T-helper 1 cell (primary cell): Measurements from ENCODE around the gene PLSCR2.
"Not testable (repeated sequence)": the region's sequence is repeated elsewhere in the genome, so short reads cannot be mapped to it uniquely, and the experiment has no call there.

Source experiments
- DNase-seq, 5 donors: peaks; one replicate each; pipeline ENCODE4 v3.0.0-alpha.2; 2012 to 2020

Gene PLSCR2

GRCh38 chr3:146485297-146485696 is 15.9 kb upstream of the PLSCR2 start:
- no peak for DNase-seq

DNA sequence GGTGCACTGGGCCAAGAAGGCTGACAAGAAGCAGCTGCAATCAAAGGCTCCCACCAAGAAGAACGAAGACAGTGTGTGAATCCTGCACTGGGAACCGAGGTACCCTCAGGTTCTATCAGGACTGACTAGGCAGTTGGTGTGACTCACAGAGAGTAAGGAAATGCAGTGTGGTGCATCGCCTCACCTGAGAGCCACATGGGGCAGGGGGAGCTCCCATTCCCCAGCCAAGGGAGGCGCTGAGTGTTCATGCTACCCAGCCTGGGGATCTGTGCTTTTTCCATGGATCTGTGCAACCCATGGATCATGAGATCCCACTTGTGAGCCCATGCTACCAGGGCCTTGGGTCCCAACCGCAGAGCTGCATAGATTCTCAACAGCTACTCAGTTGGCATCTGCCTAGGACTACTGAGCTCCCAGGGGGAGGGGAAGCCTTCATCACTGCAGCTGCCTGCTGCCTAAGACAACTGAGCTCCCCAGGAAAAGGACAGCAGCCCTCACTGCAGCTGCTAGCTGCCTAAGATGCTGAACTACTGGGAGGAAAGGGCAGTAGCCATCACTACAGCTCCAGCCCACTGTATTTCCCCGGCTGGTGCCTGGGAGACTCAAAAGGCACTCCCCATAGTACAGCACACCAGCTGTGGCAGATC is 6.9 kb upstream of the PLSCR2 start:
- no peak for DNase-seq

DNA sequence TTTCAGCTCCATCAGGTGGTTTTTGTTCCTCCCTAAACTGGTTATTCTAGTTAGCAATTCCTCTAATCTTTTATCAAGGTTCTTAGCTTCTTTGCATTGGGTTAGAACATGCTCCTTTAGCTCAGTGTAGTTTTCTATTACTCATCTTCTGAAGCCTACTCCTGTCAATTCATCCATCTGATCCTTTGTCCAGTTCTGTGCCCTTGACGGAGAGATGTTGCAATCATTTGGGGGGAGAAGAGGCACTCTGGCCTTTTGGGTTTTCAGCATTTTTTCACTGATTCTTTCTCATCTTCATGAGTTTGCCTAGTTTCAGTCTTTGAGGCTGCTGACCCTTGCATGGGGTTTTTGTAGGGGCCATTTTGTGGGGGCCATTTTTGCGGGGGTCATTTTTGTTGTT is 5.6 kb upstream of the PLSCR2 start:
- not testable (repeated sequence) for DNase-seq

- no peak for DNase-seq
Observed at GRCh38 chr3:146473726-146474125, 4.4 kb upstream of the PLSCR2 start.

- DNase-seq = no peak
Observed at GRCh38 chr3:146472611-146473010, 3.2 kb upstream of the PLSCR2 start.

DNA sequence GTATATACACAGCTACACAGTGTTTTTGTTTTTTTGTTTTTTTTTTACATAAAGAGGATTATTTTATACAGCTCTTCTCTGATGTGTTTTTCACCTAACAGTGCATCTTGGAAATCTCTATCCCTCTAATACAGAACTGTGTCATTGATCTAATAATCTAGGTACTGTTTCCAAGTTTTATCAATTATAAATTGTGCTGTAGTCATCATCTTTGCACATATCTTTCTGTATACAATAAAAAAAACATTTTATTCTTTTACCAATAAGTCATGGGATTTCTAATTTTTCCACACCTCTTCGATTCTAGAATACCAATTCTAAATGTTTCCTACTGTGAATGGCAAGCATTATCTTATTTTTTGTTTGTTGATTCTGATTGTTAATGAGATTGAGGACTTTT is 1.7 kb upstream of the PLSCR2 start:
- DNase-seq = no peak

DNA sequence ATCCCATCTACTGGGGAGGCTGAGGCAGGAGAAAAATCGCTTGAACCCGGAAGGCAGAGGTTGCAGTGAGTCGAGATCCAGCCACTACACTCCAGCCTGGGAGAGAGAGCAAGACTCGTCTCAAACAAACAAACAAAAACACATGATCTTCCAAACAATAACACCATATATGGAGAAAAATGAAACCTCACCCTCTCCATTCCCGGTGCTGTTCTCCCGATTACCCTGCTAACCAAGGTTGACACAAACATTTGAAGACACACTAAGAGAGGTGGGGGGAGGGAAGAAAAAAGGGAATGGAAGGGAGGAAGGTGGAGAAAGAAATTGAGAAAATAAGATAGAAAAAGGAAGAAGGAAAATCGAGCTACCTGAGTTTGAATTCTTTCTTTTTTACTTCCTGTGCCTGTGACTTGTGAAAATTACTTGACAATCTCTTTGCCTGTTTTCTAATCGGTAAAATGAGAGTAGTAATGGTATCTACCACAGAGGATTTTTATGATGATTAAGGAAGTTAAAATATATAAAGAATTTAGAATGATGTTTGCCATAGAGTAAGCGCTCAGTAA is 1.1 kb upstream of the PLSCR2 start:
- DNase-seq = no peak

DNA sequence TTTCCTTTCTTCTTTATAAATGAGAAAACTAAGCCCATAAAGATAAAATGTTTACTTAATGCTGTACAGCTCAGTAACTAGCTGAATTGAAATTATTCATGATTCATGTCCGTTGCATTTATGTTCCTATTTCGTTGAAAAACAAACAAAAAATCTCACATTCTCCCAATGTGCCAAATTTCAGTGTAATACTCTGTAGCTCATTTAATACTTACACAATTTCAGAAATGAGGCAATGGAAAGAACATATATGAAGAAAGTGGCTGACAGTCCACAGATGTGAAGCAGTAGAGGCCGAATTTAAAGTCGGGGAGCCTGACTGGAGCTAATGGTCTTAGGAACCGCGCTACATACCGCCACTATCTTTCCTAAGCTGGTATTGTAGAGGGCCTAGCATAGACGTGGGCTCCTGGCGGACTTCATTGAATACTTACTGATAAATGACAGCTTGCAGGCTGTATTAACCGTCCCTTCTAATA is 651 bp downstream of the PLSCR2 start:
- DNase-seq = no peak

DNA sequence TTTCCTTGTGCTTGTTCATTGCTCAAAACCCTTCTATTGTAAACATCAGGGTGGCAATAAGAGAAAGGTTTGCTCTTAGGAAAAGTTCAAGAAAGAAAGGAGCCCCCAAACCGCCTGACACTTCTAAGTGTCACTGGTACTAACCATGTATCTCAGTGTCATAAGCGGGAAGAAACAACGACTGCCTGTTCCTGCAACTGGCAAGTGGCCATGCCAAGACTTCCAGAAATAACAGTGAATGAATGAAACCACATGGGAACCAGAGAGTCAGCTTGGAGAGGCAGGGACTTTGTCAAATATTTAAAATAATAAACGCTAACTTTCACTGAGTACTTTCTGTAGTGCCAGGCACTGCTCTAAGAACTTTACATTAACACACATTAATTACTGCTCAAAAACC is 1.1 kb downstream of the PLSCR2 start:
- no peak for DNase-seq

DNA sequence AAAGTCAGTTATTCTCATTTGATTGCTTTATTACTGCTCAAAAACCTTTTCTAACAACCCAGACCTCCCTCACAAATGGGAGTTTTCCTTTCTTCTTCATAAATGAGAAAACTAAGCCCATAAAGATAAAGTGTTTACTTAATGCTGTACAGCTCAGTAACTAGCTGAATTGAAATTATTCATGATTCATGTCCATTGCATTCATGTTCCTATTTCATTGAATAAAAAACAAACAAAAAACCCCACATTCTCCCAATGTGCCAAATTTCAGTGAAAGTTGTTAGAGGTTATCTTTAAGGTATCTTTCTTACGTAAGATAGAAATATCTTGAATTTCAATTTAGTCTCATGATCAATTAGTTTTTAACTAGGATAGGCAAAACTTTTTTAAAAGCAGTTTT is 2.8 kb downstream of the PLSCR2 start:
- no peak for DNase-seq

DNA sequence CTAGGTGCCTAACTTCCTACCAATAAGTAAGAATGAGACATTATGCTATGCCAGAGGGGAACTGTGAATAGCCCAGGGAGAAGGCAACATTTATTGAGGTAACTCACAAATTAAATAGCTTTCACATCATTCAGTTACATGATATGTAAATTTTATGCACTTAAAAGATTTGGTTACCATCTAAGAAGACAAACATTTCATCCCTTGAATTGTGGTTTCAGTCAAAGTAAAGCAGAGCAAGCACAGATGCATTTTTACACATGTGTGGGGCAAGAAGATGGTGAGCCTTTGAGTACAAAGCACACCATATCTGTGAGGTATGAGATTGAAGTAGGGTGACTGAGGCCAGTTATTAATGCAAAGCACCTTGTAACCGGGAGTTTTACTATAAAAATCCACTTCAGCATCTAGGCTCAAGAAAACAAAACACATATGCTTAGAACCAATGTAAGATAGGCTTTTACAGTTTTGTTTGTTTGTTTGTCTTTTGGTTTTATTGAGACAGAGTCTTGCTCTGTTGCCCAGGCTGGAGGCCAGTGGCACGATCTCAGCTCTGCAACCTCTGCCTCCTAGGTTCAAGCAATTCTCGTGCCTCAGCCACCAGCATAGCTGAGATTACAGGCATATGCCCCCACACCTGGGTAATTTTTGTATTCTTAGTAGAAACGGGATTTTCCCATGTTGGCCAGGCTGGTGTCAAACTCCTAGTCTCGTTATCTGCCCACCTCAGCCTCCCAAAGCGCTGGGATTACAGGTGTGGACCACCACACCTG is 3.5 kb downstream of the PLSCR2 start:
- no peak for DNase-seq

DNA sequence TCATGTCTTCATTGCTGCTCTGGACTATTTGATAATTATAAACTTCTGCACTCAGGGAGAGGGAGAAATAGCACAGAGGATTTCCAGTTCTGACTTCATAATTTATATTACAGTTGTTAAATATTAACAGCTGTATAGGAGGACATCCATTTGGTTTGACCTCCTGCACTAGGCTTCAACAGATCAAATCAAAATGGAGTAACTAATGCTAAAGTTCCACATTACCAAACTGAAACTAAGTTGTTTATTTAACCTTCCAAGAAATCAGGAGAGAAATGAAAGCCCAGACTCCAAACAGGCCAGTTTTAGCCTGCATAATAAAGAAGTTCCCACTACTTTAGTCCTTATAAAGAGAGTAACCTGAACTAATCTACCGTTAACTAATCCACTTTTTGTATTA is 4.6 kb downstream of the PLSCR2 start:
- DNase-seq = no peak

DNA sequence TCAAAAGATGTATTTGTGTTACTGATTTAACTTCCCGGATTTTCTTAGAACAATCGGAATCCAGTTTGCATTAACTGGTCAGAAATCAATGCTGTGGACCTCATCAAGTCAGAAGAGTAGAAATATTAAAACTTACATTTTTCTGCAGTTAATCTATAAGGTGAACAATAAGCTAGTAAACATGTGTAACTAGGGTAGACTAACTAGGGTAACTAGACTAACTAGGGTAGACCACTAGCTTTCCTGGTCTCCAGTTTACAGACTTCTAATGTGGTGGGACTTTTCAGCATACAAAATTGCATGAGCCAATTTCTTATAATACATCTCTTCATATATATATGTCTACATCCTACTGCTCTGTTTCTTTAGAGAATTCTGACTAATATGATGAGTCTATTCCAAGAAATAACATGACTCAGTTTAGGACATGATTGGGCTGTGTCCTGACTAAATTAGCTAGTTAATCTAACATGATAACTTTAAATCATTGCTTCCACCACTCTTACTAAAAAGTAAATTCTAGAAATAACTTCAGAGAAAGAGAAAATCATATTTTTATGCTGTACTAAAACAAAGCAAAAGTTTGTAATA is 5.3 kb downstream of the PLSCR2 start:
- peak in 1 of 5 donors; percentile 19 for DNase-seq

DNA sequence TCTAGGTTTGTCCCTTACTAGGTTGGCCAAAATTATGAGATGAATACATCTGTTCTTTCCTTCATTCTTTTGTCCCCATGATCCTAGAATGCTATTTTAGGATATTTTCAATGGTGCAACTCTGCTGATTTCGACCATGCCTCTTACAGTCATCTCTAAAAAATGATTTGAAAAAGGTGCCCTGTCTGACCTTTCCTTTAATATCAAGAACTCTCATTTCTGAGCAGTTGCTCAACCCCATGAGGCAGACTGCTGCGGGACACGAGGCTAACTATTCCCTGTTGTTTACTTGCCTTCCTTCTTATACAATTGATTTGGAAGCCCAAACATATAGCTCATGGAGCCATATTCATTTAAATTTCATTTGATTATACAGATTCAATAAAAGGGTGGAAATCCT is 14.6 kb downstream of the PLSCR2 start:
- no peak for DNase-seq

DNA sequence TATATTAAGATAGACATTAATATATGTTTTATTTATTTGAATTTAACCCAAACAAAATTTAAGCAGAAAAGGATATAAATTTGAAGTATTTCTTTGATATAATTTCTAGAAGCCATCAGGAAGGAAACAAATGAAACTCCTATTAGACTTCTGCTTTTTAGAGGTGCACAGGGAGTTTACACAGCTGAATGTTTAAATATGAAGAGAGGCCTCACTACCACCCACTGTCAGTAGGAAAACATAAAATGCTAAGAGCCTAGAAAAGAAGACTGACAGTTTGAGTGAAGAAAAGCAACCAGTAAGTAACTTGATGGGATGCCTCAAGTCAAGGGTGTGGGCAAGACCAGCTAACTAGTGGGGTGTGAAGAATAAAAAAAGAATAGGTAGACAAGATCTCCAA is 19.7 kb downstream of the PLSCR2 start:
- DNase-seq = no peak

GRCh38 chr3:146449076-146449475 is 20.3 kb downstream of the PLSCR2 start:
- DNase-seq = no peak

DNA sequence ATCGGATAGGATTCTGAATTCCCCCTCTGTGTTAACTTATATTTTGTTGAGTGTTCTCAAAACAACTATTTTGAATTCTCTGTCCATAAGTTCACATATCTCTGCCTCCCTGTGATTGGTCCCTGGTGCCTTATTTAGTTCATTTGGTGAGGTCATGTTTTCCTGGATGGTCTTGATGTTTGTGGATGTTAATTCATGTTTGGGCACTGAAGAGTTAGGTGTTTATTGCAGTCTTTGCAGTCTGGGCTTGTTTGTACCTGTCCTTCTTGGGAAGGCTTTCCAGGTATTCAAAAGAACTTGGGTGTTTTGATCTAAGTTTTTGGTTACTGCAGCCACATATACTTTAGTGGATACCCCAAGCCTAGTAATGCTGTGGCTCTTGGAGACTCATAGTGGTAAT is 23.3 kb downstream of the PLSCR2 start:
- DNase-seq = no peak

DNA sequence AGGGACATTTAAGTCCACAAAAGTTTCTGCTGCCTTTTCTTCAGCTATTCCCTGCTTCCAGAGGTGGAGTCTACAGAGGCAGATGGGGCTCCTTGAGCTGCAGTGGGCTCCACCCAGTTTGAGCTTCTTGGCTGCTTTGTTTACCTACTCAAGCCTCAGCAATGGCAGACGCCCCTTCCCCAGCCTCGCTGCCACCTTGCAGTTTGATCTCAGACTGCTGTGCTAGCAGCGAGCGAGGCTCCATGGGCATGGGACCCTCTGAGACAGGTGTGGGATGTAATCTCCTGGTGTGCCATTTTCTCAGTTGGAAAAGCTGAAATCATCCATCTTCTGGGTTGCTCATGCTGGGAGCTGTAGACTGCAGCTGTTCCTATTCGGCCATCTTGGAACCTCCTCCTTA is 29.1 kb downstream of the PLSCR2 start:
- not testable (repeated sequence) for DNase-seq

- no peak for DNase-seq
Observed at GRCh38 chr3:146432066-146432465, 37.3 kb downstream of the PLSCR2 start.

- DNase-seq = no peak
Observed at GRCh38 chr3:146431240-146431639, 38.1 kb downstream of the PLSCR2 start.

- no peak for DNase-seq
Observed at GRCh38 chr3:146425341-146425740, 44.0 kb downstream of the PLSCR2 start.

DNA sequence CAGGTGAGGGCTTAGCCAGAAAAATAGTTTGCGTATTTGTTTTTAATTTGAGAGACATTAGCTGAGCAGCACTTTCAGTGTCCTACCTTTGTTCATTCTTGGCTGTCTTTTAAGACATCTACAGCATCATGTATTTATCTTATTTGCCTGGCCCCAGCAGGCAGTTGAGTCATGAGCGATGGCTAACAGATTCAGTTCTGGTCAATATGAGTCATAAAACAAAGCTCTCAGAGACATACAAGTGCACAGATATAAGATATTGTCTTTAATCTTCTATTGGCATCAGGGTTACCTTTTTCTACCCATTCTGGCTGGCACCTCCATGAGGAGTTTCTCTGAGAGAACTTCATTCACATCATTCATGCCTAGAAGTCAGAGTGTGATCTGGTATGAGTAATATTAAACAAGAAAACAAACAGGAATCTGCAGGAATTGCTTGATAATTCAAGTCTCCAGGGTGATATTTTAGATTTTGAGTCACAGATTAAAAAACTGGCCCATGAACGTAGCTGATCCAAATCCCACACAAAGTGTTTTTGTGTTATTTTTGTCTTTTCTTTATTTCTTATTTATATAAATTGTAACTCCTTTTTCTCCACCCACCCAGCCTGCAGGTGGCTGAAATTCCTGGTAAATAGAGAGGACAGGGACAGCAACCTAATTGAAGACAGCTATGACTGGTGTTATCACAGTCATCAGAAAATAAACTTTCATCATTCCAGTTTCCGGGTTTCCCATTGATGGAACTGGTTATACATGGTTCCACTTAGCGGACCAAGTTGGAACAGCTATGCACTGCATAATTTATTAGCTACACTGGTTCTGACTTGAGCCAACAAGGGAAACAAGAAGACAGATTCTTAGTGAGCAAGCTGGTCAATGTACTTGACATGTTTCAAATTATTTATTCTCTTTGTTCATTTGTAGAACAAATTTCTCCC is 47.3 kb downstream of the PLSCR2 start:
- DNase-seq = no peak

DNA sequence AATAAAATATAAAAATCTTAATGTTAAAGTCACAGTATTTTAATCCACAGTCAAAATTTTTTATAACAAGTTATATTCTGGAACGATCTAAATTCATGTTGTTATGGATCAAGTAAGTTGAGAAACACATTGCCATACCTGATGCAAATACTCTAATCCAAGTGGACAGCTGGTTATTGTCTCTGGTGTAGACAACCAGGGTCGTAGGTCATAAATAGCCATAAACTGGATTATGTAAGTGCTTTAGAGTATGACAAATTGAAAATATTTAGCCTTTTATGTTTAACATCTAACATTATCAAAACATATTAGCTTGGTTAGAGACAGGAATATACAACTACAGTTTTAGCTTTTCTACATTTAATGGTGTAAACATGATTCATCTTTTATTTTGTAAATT is 53.0 kb downstream of the PLSCR2 start:
- DNase-seq = no peak
